ENCODE measurements around the gene OLFML2A.
"Not testable (repeated sequence)": the region's sequence is repeated elsewhere in the genome, so short reads cannot be mapped to it uniquely, and the experiment has no call there.

The OLFML2A gene

DNA sequence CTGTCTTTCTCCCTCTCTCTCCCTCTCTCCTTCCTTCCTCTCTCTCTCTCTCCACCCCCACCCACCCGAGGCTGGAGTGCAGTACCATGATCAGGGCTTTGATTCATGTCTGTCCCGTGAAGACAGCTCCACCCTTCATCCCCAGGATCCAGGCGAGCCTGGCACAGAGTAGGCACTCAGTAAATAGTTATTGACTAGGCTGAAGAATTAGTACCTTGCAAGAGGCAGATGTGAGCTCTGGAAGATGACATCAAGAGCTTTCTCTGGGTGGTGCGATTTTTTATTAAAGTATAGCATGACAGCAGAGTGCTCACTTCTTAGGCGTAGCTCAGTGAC, 52.4 kb downstream of the OLFML2A start:
- DNase-seq = no peak

DNA sequence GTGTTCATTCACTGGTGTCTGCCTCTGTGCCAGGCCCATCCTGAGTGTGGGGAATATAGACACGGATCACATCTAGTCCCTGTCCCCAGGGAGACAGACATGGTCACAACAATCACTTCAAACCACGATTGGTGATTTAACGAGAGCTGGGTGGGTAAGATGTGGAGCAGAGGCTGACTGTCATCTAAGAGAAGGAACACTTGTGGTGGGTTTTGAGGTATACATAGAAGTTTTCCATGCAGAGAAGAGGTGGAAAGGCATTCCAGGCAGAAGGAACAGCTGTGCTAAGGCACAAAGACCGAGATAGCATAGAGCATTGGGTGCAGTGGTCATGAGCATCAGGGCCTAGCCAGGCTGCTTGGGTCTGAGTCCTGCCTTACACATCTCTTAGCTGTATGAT, 53.7 kb downstream of the OLFML2A start:
- no peak for DNase-seq

- no peak for DNase-seq
These were observed 54.9 kb downstream of the OLFML2A start for GRCh38 chr9:124831642-124832364.

DNA sequence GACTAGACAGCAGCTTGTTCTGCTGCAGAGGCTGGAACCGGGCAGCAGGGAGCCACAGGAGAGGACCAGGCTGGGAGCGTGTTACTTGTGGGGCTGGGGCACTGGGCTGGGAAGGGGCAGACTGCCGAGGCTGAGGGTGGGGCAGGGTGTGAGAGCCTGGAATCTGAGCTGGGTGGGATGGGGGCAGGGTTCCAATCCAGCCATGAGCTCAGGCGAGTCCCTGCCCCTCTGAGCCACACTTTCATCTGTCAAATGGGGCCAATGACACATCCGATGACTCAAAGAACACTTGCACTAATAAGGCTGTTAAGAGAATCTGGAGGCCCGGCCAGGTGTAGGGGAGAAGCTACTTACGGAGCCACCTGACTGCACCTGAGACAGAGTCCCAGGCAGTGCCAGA, 57.7 kb downstream of the OLFML2A start:
- no peak for DNase-seq

DNA sequence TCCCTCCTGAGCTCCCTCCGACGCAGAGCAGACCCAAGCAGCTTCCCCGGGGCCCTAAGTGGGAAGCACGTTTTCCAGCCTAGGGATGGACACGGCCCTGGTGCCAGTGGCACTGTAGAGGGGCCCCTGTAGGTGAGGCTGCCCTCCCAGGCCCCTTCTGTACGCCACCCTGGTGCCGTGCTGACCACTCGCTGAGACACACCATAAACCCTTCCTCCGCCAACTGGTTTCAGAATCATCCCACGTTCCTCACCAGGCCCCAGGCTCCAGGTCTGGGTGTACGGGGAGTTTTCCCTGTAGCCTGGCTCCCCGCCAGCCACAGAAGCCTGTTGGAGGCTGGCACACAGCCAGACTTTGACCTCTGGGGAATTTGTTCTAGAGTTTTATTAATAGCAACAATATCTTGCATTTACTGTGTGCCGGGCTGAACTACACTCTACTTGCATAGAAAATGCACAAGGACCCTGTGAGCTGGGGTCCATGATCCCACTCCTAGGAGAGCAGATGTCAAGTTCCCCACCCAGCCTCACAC, 58.2 kb downstream of the OLFML2A start:
- DNase-seq = no peak

GRCh38 chr9:124838132-124838531, 61.2 kb downstream of the OLFML2A start:
- not testable (repeated sequence) for DNase-seq

- not testable (repeated sequence) for DNase-seq
These were observed 61.8 kb downstream of the OLFML2A start for GRCh38 chr9:124838567-124839275.

- peak in 1 of 2 donors; percentile 24 for DNase-seq
These were observed 62.8 kb downstream of the OLFML2A start for GRCh38 chr9:124839612-124840299.

DNA sequence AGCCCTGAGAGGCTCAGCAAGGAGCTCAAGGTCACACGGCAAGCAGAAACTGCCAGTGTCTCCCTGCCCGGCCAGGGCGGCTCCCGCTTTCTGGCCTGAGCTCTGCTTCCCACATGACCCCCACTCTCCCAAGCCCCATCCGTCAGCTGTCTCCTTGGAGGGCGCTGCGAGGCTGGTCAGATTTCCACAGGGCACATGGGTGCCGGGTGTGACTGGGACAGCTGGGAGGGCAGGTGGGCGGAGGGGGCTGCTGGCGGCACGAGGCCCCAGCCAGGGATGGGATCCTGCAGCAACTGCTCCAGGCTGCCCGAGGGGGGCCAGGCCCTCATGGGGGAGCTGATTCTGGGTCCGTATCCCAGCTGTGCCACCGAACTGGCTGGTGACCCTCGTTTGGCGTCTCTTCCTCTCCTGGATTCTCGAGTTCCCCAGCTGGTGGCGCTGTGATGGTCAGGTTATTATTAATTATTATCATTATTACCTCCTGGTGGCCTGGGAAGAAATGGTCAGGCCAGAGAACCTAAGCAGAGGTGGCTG, 63.4 kb downstream of the OLFML2A start:
- peak in 1 of 2 donors; percentile 9 for DNase-seq

DNA sequence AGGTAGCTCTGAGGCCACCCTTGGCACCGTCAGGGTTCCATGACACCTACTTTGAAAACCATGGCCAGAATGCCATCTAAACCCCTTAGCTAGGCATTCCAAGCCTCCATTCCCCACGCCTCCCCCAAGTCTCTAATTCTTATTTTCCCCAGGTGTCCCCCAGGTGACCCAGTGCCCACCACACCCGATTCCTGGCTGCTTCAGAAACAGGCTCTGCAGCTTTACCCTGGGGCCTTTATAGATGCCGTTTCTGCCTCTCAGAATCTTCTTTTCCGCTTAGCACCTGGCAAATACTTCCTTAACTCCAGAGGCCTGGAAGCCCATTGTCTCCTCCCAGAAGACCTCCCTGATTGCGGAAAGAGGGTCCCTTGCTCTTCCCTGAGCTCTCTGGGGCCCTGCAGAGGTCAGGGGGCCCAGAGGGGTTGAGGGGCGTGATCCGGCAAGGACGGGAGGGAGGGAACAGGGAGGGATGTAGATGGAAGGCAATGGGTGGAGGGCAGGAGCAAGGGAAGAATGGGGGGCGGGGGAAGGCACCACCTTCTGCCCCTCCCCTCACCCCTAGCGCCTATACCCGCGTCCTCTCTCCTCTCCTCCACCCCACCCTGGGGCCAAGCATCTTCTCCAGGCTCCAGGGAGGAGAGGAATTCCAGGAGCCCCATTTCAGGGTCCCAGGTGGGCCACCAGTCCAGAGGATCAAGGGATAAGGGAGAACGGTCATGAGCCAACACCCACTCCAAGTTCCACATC, 64.3 kb downstream of the OLFML2A start:
- no peak for DNase-seq

DNA sequence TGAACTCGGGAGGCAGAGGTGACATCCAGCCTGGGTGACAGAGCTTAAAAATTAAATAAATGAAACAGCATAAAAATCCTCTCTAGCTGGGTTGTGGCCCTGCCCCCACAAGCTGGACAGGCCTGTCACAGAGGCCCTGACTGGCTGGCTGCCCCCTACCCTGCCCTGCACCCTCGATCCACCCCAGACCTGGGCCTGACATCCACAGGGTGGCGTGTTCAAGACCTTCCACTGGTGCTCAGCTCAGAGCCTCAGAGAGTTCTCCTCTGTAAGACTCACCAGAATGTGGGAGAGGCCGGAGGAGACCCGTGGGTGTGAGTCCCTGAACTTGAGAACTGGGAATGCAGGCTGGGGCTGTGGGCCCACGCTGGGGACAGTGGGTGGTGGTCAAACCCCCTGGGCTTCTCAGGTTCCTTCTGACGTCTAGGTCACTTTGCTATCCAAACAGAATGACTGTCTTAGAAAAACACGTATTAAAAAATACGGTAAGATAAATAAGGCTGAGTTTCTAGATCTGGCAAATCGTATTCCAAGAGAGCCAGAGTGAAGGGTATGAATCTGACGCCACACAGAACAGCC, 66.6 kb downstream of the OLFML2A start:
- DNase-seq = no peak

DNA sequence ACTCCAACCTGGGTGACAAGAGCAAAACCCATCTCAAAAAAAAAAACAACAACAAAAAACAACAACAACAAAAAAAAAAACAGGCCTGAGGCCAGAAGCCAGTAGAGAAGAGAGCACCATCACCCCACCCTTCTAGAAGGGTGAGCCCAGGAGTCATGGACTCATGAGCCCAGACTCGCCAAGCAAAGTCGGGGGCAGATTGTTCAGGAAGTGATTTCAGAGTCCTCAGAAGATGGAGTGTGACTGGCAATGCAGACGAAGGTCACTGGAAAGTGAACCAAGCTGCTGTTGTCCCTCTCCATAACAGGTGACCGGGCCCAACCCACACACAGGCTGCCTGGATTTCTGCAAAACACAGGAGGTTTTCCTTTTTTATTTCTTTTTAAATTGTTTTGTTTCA, 67.4 kb downstream of the OLFML2A start:
- DNase-seq = peak; percentile 8 to 55

- not testable (repeated sequence) for DNase-seq
These were observed 69.5 kb downstream of the OLFML2A start for GRCh38 chr9:124846467-124846866.

DNA sequence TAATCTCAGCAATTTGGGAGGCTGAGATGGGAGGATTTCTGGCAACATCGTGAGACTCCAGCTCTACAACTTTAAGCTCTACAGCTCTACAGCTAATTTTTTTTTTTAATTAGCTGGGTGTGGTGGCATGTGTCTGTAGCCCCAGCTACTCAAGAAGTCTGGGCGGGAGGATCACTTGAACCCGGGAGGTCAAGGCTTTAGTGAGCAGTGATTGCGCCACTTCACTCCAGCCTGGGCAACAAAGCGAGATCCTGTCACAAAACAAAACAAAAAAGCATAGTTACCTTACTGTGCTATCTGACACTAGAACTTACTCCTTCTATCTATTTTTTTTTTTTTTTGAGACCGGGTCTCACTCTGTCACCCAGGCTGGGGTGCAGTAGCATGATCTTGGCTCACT, 70.0 kb downstream of the OLFML2A start:
- no peak for DNase-seq

- DNase-seq = no peak
These were observed 72.9 kb downstream of the OLFML2A start for GRCh38 chr9:124849801-124850200.

GRCh38 chr9:124852121-124852828, 75.3 kb downstream of the OLFML2A start:
- no peak for DNase-seq

DNA sequence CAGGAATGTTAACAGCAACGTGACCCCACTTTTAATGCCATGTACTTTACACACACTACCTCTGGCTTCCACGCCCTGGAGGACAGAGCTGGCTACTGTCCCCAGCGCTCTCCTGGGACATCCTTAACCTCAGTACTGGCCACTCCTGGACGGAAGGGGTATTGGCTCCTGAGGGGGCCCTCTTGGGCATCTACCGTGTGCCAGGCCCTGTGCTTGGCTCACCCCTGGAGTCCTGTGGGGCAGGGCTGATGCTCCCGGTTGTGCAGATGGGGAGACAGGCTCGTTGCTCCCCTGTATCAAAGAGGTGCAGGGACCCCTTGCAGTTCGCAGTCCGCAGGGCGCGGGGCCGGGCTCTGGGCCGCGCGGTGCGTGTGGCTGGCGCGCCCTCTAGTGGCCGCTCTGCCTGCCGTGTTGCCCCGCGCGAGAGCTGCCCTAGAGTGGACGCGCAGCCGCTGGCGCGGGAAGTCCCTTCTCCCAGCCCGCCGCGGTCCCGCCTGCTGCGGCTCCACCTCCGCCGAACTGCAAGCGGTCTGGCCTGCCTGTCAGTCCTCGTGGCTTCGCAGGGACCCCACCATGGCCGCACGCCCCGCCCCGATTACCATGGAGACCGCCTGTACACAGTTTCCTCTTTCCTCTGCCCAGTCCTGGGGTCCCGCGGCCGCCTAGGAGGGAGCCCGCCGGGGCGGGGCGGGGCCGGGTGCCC, 76.0 kb downstream of the OLFML2A start, which contains the start of gene WDR38:
Gene WDR38, plus strand, starts transcription at position 632 of the 703 bp plus-strand sequence. CDS start 72 bp downstream, outside the sequence.
- peak; percentile 74 to 78 for DNase-seq

DNA sequence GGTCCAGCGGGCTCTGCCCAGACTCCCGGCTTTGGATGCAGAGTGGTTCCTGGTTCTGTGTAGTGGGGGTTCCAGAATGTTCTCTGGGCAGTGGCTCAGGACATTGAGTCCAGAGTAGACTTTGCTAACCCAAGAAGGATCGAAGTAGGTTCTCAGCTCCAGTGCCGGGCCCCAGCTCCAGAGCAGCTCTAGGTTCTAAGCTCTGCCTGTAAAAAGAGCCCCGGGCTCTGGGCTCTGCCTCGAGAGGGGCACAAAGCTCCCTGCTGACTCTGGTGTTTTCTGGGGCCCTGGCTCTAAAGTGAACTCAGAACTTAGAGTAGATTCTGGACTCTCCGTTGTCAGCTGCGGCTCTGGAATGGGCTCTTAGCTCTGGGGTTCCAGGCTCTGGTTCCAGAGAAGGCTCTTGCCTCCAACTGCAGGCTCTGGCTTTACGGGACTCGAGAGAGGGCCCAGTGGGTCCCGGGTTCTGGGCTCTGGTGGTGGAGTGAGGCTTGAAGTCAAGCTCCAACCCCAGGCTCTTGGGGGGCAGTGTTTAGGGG, 76.7 kb downstream of the OLFML2A start:
- no peak for DNase-seq

DNA sequence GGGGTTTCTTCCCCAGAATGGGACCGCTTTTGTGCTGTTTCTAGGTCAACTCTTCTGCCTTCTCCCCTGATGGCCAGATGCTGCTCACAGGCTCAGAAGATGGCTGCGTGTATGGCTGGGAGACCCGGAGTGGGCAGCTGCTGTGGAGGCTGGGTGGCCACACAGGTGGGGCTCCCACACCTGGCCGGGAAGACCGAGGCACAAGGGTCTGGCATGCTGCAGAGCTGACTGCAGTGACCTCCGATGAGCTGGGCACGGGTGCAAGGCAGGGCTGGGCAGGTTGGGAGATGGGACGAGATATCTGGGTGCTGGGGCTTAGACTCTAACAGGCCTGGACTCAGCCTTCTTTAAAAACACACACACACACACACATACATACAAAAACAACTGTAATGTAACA, 77.2 kb downstream of the OLFML2A start:
- DNase-seq = no peak

DNA sequence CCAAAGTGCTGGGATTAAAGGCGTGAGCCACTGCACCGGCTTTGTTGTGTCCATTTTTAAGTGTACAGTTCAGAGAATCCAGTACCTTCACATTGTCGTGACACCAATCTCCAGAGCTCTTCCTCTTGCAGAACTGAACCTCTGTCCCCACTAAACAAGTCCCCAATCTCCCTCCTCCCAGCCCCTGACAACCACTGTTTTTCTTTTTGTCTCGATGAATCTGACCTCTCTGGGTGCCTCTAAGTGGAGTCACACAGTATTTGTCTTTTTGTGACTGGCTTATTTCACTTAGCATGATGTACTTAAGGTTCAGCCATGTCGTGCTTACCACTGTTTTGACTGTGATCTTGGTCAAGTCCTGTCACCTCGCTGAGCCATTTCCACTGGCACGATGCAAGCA, 77.9 kb downstream of the OLFML2A start:
- no peak for DNase-seq

All from inflammatory macrophage (primary cell).